Neural cell (in vitro differentiated cells): ENCODE results near the gene D2HGDH.

ENCODE experiments used
- CTCF ChIP-seq: fragments of 450-650 bp; IDR thresholded peaks from 2 replicates; pipeline ENCODE4 v1.5.1; 2014; ENCODE audit warnings: antibody characterized with exemption, mild to moderate bottlenecking, moderate library complexity; ENCODE audit not compliant: poor library complexity, severe bottlenecking
- EZH2 ChIP-seq: fragments of 200-600, 300-800 bp; shearing (Covaris generic), sonication (generic); IDR thresholded peaks from 2 replicates; pipeline ENCODE4 v1.6.1; 2014; ENCODE audit warnings: antibody characterized with exemption, low read length, borderline replicate concordance, mild to moderate bottlenecking; ENCODE audit not compliant: insufficient read depth, poor library complexity, severe bottlenecking
- REST ChIP-seq: IDR thresholded peaks from 2 replicates; pipeline ENCODE4 v1.6.1; 2012; ENCODE audit warnings: borderline replicate concordance

- no peak for TF ChIP-seq CTCF
- no peak for TF ChIP-seq EZH2
- TF ChIP-seq REST, result no peak
Measured at GRCh38 chr2:241780939-241781569, 46.6 kb downstream of the D2HGDH start.
